HepG2 (cell line): ENCODE measurements around the gene UBAC2. TPM values are rescaled to one million over a fixed set of nuclear protein-coding genes. Genes with fewer than 3 reads are reported as not detected.
A peak's percentile ranks its signal among the peaks of the same experiment; 100 is the strongest.

Experiments
- ATAC-seq: fragments of 200-7000 bp; cut with Tn5 transposase; 3 replicates; pipeline ENCODE4 v1.9.1; 2020; ENCODE audit warnings: mild to moderate bottlenecking, moderate library complexity
- BruUV-seq: library from RNA; stranded (reverse); fragments of 400-500 nt; replicated peaks from 2 replicates; lab custom pipeline; 2021; lab: Mats Ljungman, UMichigan
- CTCF ChIA-PET: fragments of 300-600 bp; formaldehyde crosslinking; extraction: SDS; loops from one replicate; lab custom pipeline; 2021; ENCODE audit warnings: low total read pairs, inconsistent platforms, low intra/inter-chr PET ratio; lab: Yijun Ruan, JAX
- POLR2A ChIA-PET: fragments of 350-600 bp; sonication (Branson Sonifier 250); formaldehyde crosslinking; loops from one replicate; lab custom pipeline; 2020; ENCODE audit warnings: antibody characterized with exemption, inconsistent platforms; lab: Yijun Ruan, JAX
- DNase-seq: peaks from one replicate; pipeline ENCODE4 v3.0.0-alpha.2; 2015; ENCODE audit warnings: low spot score
- FAIRE-seq: peaks from 3 replicates; lab custom pipeline; 2011; peaks lifted over from hg19 to GRCh38; lab: Jason Lieb, UNC
- H2AFZ ChIP-seq: one replicate; pipeline ENCODE4 v1.6.1; 2011; ENCODE audit warnings: low read length, inconsistent platforms
- H3K27ac ChIP-seq: fragments of 300-600 bp; 3 replicates; pipeline ENCODE4 v1.8.0; 2011; ENCODE audit warnings: mixed run types, mild to moderate bottlenecking, mixed read lengths, low read length, inconsistent platforms; ENCODE audit not compliant: insufficient read depth; ENCODE audit errors: extremely low read length
- H3K27me3 ChIP-seq, 2 experiments: fragments of 200-600 bp in 1 of 2; 2 replicates in 1 of 2; 3 replicates in 1 of 2; pipeline versions ENCODE4 v1.6.0 to v1.8.0; 2011; ENCODE audit warnings: low read length in 2 of 2, mild to moderate bottlenecking in 2 of 2, moderate library complexity in 2 of 2, inconsistent platforms in 1 of 2; ENCODE audit not compliant: insufficient read depth in 2 of 2, control insufficient read depth in 1 of 2
- H3K36me3 ChIP-seq, 2 experiments: fragments of 200-600 bp in 1 of 2; replicated peaks in 1 of 2; 2 replicates in 1 of 2; 3 replicates in 1 of 2; pipeline versions ENCODE4 v1.5.1 to v1.8.0; 2011; ENCODE audit warnings: low read length in 2 of 2, inconsistent platforms in 1 of 2; ENCODE audit not compliant: insufficient read depth in 2 of 2, control insufficient read depth in 1 of 2
- H3K4me1 ChIP-seq: 2 replicates; pipeline ENCODE4 v1.5.1; 2012; ENCODE audit warnings: low read length, inconsistent platforms; ENCODE audit not compliant: insufficient read depth
- H3K4me2 ChIP-seq: 2 replicates; pipeline ENCODE4 v1.6.0; 2011; ENCODE audit warnings: low read depth, low read length, inconsistent platforms
- H3K4me3 ChIP-seq, 3 experiments: fragments of 200-600 bp in 1 of 3; sonication (generic), shearing (Covaris generic) in 1 of 3; replicated peaks in 1 of 3; 2 replicates each; pipeline ENCODE4 v1.5.1; 2011 to 2016; ENCODE audit warnings: low read length in 3 of 3, inconsistent platforms in 2 of 3, low read depth in 2 of 3, mild to moderate bottlenecking in 2 of 3, control low read depth in 1 of 3, mixed read lengths in 1 of 3; ENCODE audit not compliant: insufficient read depth in 1 of 3
- H3K79me2 ChIP-seq: one replicate; pipeline ENCODE4 v1.6.1; 2011; ENCODE audit warnings: low read length, inconsistent platforms; ENCODE audit not compliant: insufficient read depth
- H3K9ac ChIP-seq: 2 replicates; pipeline ENCODE4 v1.6.0; 2011; ENCODE audit warnings: mild to moderate bottlenecking, low read depth, low read length, inconsistent platforms; ENCODE audit not compliant: insufficient read depth
- H3K9me3 ChIP-seq: 2 replicates; pipeline ENCODE4 v1.5.1; 2012; ENCODE audit warnings: mild to moderate bottlenecking, low read length
- H4K20me1 ChIP-seq: 2 replicates; pipeline ENCODE4 v1.6.0; 2011; ENCODE audit warnings: inconsistent platforms, mild to moderate bottlenecking, low read length, moderate library complexity; ENCODE audit not compliant: insufficient read depth
- AGO2 ChIP-seq: fragments of 200-400 bp; formaldehyde crosslinking; optimal IDR thresholded peaks from 2 replicates; pipeline ENCODE3; 2017; ENCODE audit warnings: mild to moderate bottlenecking, low read depth, low read length, moderate library complexity
- CCAR2 ChIP-seq: fragments of 200-400 bp; formaldehyde crosslinking; optimal IDR thresholded peaks from 2 replicates; pipeline ENCODE3; 2018; ENCODE audit warnings: low read depth, mild to moderate bottlenecking, low read length, moderate library complexity
- HNRNPLL ChIP-seq: fragments of 200-400 bp; formaldehyde crosslinking; IDR thresholded peaks from 2 replicates; pipeline ENCODE4 v1.6.1; 2017; ENCODE audit warnings: mild to moderate bottlenecking, low read depth, low read length; ENCODE audit not compliant: poor library complexity, severe bottlenecking
- KDM2A ChIP-seq: sonication (generic); formaldehyde crosslinking; IDR thresholded peaks from 2 replicates; pipeline ENCODE4 v1.4.0; 2020; ENCODE audit warnings: low read depth, missing genetic modification reagents, borderline replicate concordance
- LCORL ChIP-seq, 2 experiments: fragments of 450-650 bp in 1 of 2; sonication (generic) in 1 of 2; formaldehyde crosslinking in 1 of 2; IDR thresholded peaks; 2 replicates each; pipeline versions ENCODE4 v1.5.0 to v1.6.1; 2017 to 2020; ENCODE audit warnings: antibody characterized with exemption in 1 of 2, missing genetic modification reagents in 1 of 2
- MAZ ChIP-seq, 2 experiments: sonication (generic) in 1 of 2; formaldehyde crosslinking in 1 of 2; IDR thresholded peaks; 2 replicates each; pipeline versions ENCODE4 v1.5.0 to v1.6.1; 2012 to 2020; ENCODE audit warnings: low read depth in 2 of 2, mild to moderate bottlenecking in 2 of 2, borderline replicate concordance in 1 of 2, improper control_type of control experiment in 1 of 2, low read length in 1 of 2, missing genetic modification reagents in 1 of 2, moderate library complexity in 1 of 2
- MEF2D ChIP-seq: sonication (generic); formaldehyde crosslinking; IDR thresholded peaks from 2 replicates; pipeline ENCODE4 v1.5.1; 2020; ENCODE audit warnings: mild to moderate bottlenecking, missing genetic modification reagents
- PITX1 ChIP-seq: sonication (generic); formaldehyde crosslinking; IDR thresholded peaks from 2 replicates; pipeline ENCODE4 v1.5.1; 2020; ENCODE audit warnings: mild to moderate bottlenecking, missing genetic modification reagents
- TEAD3 ChIP-seq: optimal IDR thresholded peaks from 2 replicates; pipeline ENCODE3; 2016; ENCODE audit warnings: borderline replicate concordance
- TP53 ChIP-seq: sonication (generic); formaldehyde crosslinking; conservative IDR thresholded peaks from 2 replicates; pipeline ENCODE4 v1.4.0; 2020; ENCODE audit warnings: missing genetic modification reagents
- ZIK1 ChIP-seq: sonication (generic); formaldehyde crosslinking; IDR thresholded peaks from 2 replicates; pipeline ENCODE4 v1.5.0; 2020; ENCODE audit warnings: mild to moderate bottlenecking, low read depth, missing genetic modification reagents, borderline replicate concordance
- ZNF101 ChIP-seq: sonication (generic); formaldehyde crosslinking; IDR thresholded peaks from 2 replicates; pipeline ENCODE4 v1.4.0; 2020; ENCODE audit warnings: mild to moderate bottlenecking, low read depth, missing genetic modification reagents, borderline replicate concordance
- ZNF205 ChIP-seq: IDR thresholded peaks from 2 replicates; pipeline ENCODE4 v1.6.1; 2018; ENCODE audit warnings: missing biosample characterization, missing genetic modification reagents
- ZNF331 ChIP-seq: sonication (generic); formaldehyde crosslinking; IDR thresholded peaks from 2 replicates; pipeline ENCODE4 v1.4.0; 2020; ENCODE audit warnings: missing genetic modification reagents
- ZNF350 ChIP-seq: sonication (generic); formaldehyde crosslinking; IDR thresholded peaks from 2 replicates; pipeline ENCODE4 v1.4.0; 2020; ENCODE audit warnings: mild to moderate bottlenecking, low read depth, missing genetic modification reagents, borderline replicate concordance
- WGBS: methylation state at CpG from one replicate; pipeline ENCODE4 v1.1.6; 2017; ENCODE audit warnings: low lambda C conversion rate; 5-methylcytosine and 5-hydroxymethylcytosine counted together
- in situ Hi-C: cut with HindIII; loops from 2 replicates; pipeline ENCODE4 v1.10.0; 2017; ENCODE audit warnings: low pct_unique_long_range_greater_than_20kb; ENCODE audit not compliant: extremely low pct_ligation_motif_present
- intact Hi-C: fragments of 100-400 bp; cut with micrococcal nuclease; formaldehyde crosslinking; loops from one replicate; pipeline ENCODE4 v1.10.0; 2022; ENCODE audit not compliant: unreplicated experiment
- polyA plus RNA-seq, 8 experiments: library from polyadenylated mRNA; depleted of rRNA in 3 of 8; stranded (reverse) in 7 of 8; unstranded in 1 of 8; fragments of >200 nt; fragmentation: Illumina TruSeq in 4 of 8; extraction: Trizol in 4 of 8; gene quantifications; 2 replicates each; pipeline versions ENCODE4 v1.2.1 to v1.2.3, GENCODE V29; 2011 to 2016; ENCODE audit warnings: low read depth in 4 of 8, missing spikeins in 1 of 8, mixed read lengths in 1 of 8; ENCODE audit not compliant: insufficient read depth in 1 of 8
- total RNA-seq, 5 experiments: library from RNA; depleted of rRNA; stranded (reverse); fragments of >200 nt; fragmentation: Illumina TruSeq; extraction: Trizol; gene quantifications; 2 replicates each; pipeline ENCODE4 v1.2.3, GENCODE V29; 2016; ENCODE audit warnings: low read depth in 1 of 5
- TF ChIP-seq, protein P1 (sequence below): sonication (generic); formaldehyde crosslinking; IDR thresholded peaks from 2 replicates; pipeline ENCODE4 v1.5.0; 2020; ENCODE audit warnings: mild to moderate bottlenecking, missing genetic modification reagents, moderate library complexity
- TF ChIP-seq, protein P2 (sequence below), 2 experiments: sonication (generic) in 1 of 2; formaldehyde crosslinking in 1 of 2; IDR thresholded peaks; 2 replicates each; pipeline versions ENCODE4 v1.4.0 to v1.6.1; 2018 to 2020; ENCODE audit warnings: missing genetic modification reagents in 2 of 2, borderline replicate concordance in 1 of 2, low read depth in 1 of 2, mild to moderate bottlenecking in 1 of 2, missing biosample characterization in 1 of 2

UBAC2 gene
- total and polyA plus RNA-seq, 2 of the 13 experiments (the other 11 are each of a cell fraction or from before 2014, with no cell fraction given) = 61.3 to 80.8 TPM

DNA sequence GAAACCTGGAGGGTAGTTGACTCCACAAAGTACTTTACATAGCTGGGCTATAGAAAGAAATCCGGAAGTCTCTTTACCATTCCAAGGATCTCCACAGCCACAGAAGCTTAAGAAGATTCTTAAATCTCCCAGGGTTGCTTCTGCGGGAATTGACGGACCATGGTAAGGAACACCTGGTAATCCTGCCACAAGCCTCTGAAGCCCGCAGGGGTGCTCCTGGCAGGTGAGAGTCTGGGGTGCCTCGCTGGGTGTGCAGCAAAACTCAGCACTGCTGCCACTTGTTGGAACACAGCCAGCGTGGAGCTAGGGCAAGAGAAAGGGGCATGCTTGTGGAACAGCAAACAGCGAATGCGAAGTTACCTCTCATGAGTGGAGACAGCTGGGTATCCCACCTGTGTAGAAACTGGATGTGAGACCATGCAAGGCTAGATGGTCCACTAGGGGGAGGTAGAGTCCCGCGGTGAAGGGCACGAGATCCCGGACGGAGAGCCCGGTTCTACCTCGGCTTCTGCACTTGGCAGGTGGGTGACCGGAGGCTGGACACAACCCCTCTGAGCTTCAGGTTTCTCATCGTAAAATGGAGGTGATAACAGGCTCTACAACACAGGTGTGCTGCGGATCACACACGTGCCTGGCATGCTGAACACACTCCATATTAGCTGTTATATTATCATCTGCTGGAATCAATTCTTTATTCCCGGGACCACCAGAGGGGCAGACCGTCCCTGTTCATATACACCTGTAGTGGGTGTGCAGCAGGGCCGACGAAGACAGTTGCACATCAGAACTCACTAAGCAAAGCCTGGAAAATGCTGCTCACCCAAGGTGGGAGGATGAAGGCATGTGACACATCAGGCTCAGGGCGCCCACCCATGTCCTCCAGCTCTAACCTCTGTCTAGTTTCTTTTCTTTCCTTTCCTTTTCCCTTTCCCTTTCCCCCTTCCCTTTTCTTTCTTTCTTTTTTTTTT is 24.1 kb upstream of the UBAC2 start:
- 10% methylated on average over 14 of the region's 24 CpGs for WGBS
- no peaks in the 10 kb centered on the region for H3K79me2 ChIP-seq
- no peak overlapping the region for H2AFZ ChIP-seq
- no peaks in the 10 kb centered on the region for H4K20me1 ChIP-seq
- CTCF ChIA-PET = interaction anchor here (0.9 to 3.0 kb wide), 5 partner anchors 87 to 270 kb away, joined by 3 to 70 read pairs (median 3); no protein-coding TSS in a partner anchor
- in situ Hi-C loops (loop anchor here (5.0 kb wide), 2 partner anchors 86 to 261 kb away; no protein-coding TSS in a partner anchor), intact Hi-C loops (loop anchor here (1.0 kb wide), 3 partner anchors 85 to 261 kb away; no protein-coding TSS in a partner anchor)
- peaks cover 7% of the 10 kb centered on the region; the same call in 1 of the 2 replicates for H3K4me1 ChIP-seq
- peaks cover 0 to 10% of the 10 kb centered on the region in 2 experiments; a peak in 1 of 5 replicates for H3K27me3 ChIP-seq
- no peaks in the 10 kb centered on the region for H3K9me3 ChIP-seq
- POLR2A ChIA-PET = interaction anchor here (1.0 kb wide), 1 partner anchor 24 kb away, joined by 3 read pairs; the partner anchor contains the start of gene UBAC2
- H3K9ac ChIP-seq = no peak overlapping the region
- DNase-seq (peak; percentile 58), ATAC-seq (peak; percentile 98), FAIRE-seq (peak; percentile 85)
- H3K4me3 ChIP-seq = peak overlapping the region in 1 of 3 experiments; percentile 33; a peak in 1 of 6 replicates
- no peak overlapping the region for H3K27ac ChIP-seq
- H3K4me2 ChIP-seq = peak overlapping the region; percentile 56
- BruUV-seq = no TSS peak
- no peaks in the 10 kb centered on the region for H3K36me3 ChIP-seq
- TF ChIP-seq AGO2 (no peak), MAZ (IDR thresholded peaks at IDR 0.05; ENCODE audit: borderline replicate concordance, low read depth, low read length) (no peak), MAZ (CRISPR knock-in tag; IDR thresholded peaks at IDR 0.05; ENCODE audit: low read depth) (no peak), MEF2D (CRISPR knock-in tag) (no peak), KDM2A (peak; percentile 45; the same call in 1 of the 2 replicates), PITX1 (CRISPR knock-in tag) (0 out of 2 replicates have a peak, but pooled peaks have one; percentile 14), CCAR2 (no peak), TP53 (CRISPR knock-in tag) (no peak), ZNF350 (CRISPR knock-in tag) (0 out of 2 replicates have a peak, but pooled peaks have one; percentile 33), TEAD3 (peak; percentile 24), ZNF205 (CRISPR knock-in tag) (no peak), ZNF101 (CRISPR knock-in tag) (no peak), ZIK1 (CRISPR knock-in tag) (no peak), ZNF331 (CRISPR knock-in tag) (no peak), HNRNPLL (no peak), LCORL (IDR thresholded peaks at IDR 0.05) (no peak), LCORL (CRISPR knock-in tag; IDR thresholded peaks at IDR 0.05) (0 out of 2 replicates have a peak, but pooled peaks have one; percentile 33)
- TF ChIP-seq, protein P1, sequence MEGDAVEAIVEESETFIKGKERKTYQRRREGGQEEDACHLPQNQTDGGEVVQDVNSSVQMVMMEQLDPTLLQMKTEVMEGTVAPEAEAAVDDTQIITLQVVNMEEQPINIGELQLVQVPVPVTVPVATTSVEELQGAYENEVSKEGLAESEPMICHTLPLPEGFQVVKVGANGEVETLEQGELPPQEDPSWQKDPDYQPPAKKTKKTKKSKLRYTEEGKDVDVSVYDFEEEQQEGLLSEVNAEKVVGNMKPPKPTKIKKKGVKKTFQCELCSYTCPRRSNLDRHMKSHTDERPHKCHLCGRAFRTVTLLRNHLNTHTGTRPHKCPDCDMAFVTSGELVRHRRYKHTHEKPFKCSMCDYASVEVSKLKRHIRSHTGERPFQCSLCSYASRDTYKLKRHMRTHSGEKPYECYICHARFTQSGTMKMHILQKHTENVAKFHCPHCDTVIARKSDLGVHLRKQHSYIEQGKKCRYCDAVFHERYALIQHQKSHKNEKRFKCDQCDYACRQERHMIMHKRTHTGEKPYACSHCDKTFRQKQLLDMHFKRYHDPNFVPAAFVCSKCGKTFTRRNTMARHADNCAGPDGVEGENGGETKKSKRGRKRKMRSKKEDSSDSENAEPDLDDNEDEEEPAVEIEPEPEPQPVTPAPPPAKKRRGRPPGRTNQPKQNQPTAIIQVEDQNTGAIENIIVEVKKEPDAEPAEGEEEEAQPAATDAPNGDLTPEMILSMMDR (CRISPR knock-in tag) = peak; percentile 97
- TF ChIP-seq, protein P2, sequence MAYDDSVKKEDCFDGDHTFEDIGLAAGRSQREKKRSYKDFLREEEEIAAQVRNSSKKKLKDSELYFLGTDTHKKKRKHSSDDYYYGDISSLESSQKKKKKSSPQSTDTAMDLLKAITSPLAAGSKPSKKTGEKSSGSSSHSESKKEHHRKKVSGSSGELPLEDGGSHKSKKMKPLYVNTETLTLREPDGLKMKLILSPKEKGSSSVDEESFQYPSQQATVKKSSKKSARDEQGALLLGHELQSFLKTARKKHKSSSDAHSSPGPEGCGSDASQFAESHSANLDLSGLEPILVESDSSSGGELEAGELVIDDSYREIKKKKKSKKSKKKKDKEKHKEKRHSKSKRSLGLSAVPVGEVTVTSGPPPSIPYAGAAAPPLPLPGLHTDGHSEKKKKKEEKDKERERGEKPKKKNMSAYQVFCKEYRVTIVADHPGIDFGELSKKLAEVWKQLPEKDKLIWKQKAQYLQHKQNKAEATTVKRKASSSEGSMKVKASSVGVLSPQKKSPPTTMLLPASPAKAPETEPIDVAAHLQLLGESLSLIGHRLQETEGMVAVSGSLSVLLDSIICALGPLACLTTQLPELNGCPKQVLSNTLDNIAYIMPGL (CRISPR knock-in tag; IDR thresholded peaks at IDR 0.05; ENCODE audit: borderline replicate concordance in 1 of 2, low read depth in 1 of 2) = peak; percentile 28 to 31; a peak in 2 of 4 replicates
